GM18909 (cell line): ENCODE data around the gene ABL2.
"Not testable (repeated sequence)": the region's sequence is repeated elsewhere in the genome, so short reads cannot be mapped to it uniquely, and the experiment has no call there.

Source experiments
- ATAC-seq: cut with Tn5 transposase; IDR thresholded peaks from one replicate; pipeline ENCODE4 v1.9.1; 2021; ENCODE audit warnings: mild to moderate bottlenecking; ENCODE audit not compliant: unreplicated experiment, poor library complexity

ABL2 gene

GRCh38 chr1:179175011-179175841 is 54.3 kb downstream of the ABL2 start:
- ATAC-seq, result no peak

GRCh38 chr1:179170468-179170770 is 59.1 kb downstream of the ABL2 start:
- not testable (repeated sequence) for ATAC-seq

GRCh38 chr1:179169616-179170467 is 59.6 kb downstream of the ABL2 start:
- ATAC-seq, result no peak

GRCh38 chr1:179168536-179168935 is 60.9 kb downstream of the ABL2 start:
- ATAC-seq, result no peak

- ATAC-seq, result no peak
Measured at GRCh38 chr1:179167955-179168354, 61.5 kb downstream of the ABL2 start.

GRCh38 chr1:179167418-179167777 is 62.1 kb downstream of the ABL2 start:
- no peak for ATAC-seq

- ATAC-seq, result no peak
Measured at GRCh38 chr1:179166663-179167417, 62.6 kb downstream of the ABL2 start.

GRCh38 chr1:179164494-179164893 is 65.0 kb downstream of the ABL2 start:
- ATAC-seq, result no peak

GRCh38 chr1:179156708-179157107 is 72.8 kb downstream of the ABL2 start:
- ATAC-seq, result no peak

- ATAC-seq, result no peak
Measured at GRCh38 chr1:179156026-179156425, 73.5 kb downstream of the ABL2 start.

GRCh38 chr1:179155615-179156014 is 73.9 kb downstream of the ABL2 start:
- ATAC-seq, result no peak

GRCh38 chr1:179154437-179154836 is 75.0 kb downstream of the ABL2 start:
- ATAC-seq, result no peak

GRCh38 chr1:179153217-179153616 is 76.3 kb downstream of the ABL2 start:
- ATAC-seq, result no peak

GRCh38 chr1:179151908-179152682 is 77.4 kb downstream of the ABL2 start:
- ATAC-seq, result peak; percentile 53

- ATAC-seq, result no peak
Measured at GRCh38 chr1:179146911-179147310, 82.6 kb downstream of the ABL2 start.

- no peak for ATAC-seq
Measured at GRCh38 chr1:179146476-179146875, 83.0 kb downstream of the ABL2 start.

- ATAC-seq, result no peak
Measured at GRCh38 chr1:179145521-179145920, 84.0 kb downstream of the ABL2 start.

GRCh38 chr1:179144626-179145025 is 84.9 kb downstream of the ABL2 start:
- no peak for ATAC-seq

- ATAC-seq, result no peak
Measured at GRCh38 chr1:179143322-179143721, 86.2 kb downstream of the ABL2 start.

- no peak for ATAC-seq
Measured at GRCh38 chr1:179142889-179143299, 86.6 kb downstream of the ABL2 start.
